GM12892 (cell line): ENCODE data around the gene RPP14.

Experiments
- POLR2A ChIP-seq: IDR thresholded peaks from 2 replicates; pipeline ENCODE4 v1.6.1; 2011; ENCODE audit warnings: low read depth, low read length, control low read depth
- POLR2AphosphoS5 ChIP-seq: IDR thresholded peaks from 2 replicates; pipeline ENCODE4 v1.6.1; 2011; ENCODE audit warnings: low read depth, low read length, control low read depth
- TAF1 ChIP-seq: IDR thresholded peaks from 2 replicates; pipeline ENCODE4 v1.6.1; 2011; ENCODE audit warnings: low read depth, mild to moderate bottlenecking, control low read depth, low read length, borderline replicate concordance

- no peak for TF ChIP-seq TAF1
- no peak for TF ChIP-seq POLR2AphosphoS5
- TF ChIP-seq POLR2A, result no peak
Measured at GRCh38 chr3:58296843-58297242, 9.2 kb upstream of the RPP14 start.
